ENCODE results near the gene DNMT3L. TPM values are rescaled to one million over a fixed set of nuclear protein-coding genes. Genes with fewer than 3 reads are reported as not detected.

The DNMT3L gene
- total and polyA plus RNA-seq, 12 donors = not detected

- Histone ChIP-seq H3K36me3 (replicated peaks in 1 of 2) (no peaks in the 10 kb centered on the region), H3K9me3 (replicated peaks in 1 of 3) (no peaks in the 10 kb centered on the region), H3K4me3 (no peak overlapping the region), H3K27me3 (no peaks in the 10 kb centered on the region), H3K4me1 (replicated peaks in 1 of 2) (no peaks in the 10 kb centered on the region), H3K27ac (no peak overlapping the region)
- no peak for TF ChIP-seq POLR2A (IDR thresholded peaks at IDR 0.05)
- no peak for TF ChIP-seq CTCF (IDR thresholded peaks at IDR 0.05)
- 82 to 87% (median 84%) methylated on average over 4 of the region's 4 CpGs for WGBS, 4 donors
- DNase-seq = no peak
- intact Hi-C loops (cut with DNase I) = no loop called here
Observed at GRCh38 chr21:44263768-44264167, 2.1 kb upstream of the DNMT3L start.

- Histone ChIP-seq H3K36me3 (replicated peaks in 1 of 2) (no peaks in the 10 kb centered on the region), H3K27me3 (no peaks in the 10 kb centered on the region), H3K27ac (no peak overlapping the region), H3K9me3 (replicated peaks in 1 of 3) (no peaks in the 10 kb centered on the region), H3K4me3 (no peak overlapping the region), H3K4me1 (replicated peaks in 1 of 2) (no peaks in the 10 kb centered on the region)
- DNase-seq = no peak
- intact Hi-C loops (cut with DNase I) = no loop called here
- WGBS, 4 donors = 67 to 75% (median 71%) methylated on average over 6 to 18 of the region's 18 CpGs
- no peak for TF ChIP-seq POLR2A (IDR thresholded peaks at IDR 0.05)
- no peak for TF ChIP-seq CTCF (IDR thresholded peaks at IDR 0.05)
Observed at GRCh38 chr21:44263221-44263760, 1.6 kb upstream of the DNMT3L start.

GRCh38 chr21:44262338-44263056 lies 800 bp upstream of the DNMT3L start:
- WGBS, 4 donors = 76 to 78% (median 77%) methylated on average over 4 to 12 of the region's 12 CpGs
- H3K27ac ChIP-seq = no peak overlapping the region
- peak in 1 of 7 donors; percentile 13 for DNase-seq
- no peaks in the 10 kb centered on the region for H3K4me1 ChIP-seq (replicated peaks in 1 of 2)
- H3K4me3 ChIP-seq = no peak overlapping the region
- H3K27me3 ChIP-seq = no peaks in the 10 kb centered on the region
- H3K9me3 ChIP-seq (replicated peaks in 1 of 3) = no peaks in the 10 kb centered on the region
- TF ChIP-seq POLR2A (IDR thresholded peaks at IDR 0.05) = no peak
- TF ChIP-seq CTCF (IDR thresholded peaks at IDR 0.05) = no peak
- intact Hi-C loops (cut with DNase I) = no loop called here
- H3K36me3 ChIP-seq (replicated peaks in 1 of 2) = no peaks in the 10 kb centered on the region

DNA sequence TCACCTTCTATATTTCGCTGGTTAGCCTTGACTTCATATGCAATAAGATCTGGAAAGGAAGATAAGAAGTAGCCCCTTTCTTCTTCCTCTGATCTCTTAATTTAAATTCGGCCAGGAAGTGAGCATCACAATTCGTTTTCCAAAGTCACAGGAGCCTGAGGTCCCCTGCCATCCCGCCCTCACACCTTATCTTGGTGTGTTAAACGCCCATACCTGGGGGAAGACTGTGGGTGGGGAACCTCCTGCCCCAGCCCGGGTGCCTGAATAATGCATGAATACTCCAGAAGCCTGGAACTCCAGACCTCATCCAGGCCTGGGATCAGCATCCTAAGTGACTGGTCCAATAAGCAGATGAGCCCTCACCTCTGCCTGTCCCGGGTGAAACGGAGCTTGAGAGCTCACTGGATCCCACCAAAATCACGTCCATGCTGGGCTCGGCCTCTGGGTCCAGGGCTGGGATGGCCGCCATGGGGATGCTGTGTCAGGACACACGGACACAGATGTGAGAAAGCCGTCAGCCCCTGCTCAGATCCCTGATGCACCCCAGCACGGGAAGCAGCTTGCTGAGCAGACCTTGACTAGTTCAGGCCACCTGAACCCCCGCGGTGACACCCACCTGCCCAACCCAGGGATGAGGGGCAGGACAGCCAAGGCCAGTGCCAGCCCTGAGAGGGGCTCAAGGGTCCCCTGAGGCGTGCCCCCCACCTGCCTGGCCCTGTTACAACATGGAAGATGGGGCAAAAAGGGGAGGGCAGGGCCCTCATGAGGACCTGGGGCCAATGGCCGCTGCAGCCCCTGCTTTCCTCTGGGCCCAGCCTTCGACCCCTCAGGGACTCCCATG lies 686 bp downstream of the DNMT3L start:
- intact Hi-C loops (cut with DNase I) = no loop called here
- Histone ChIP-seq H3K4me1 (replicated peaks in 1 of 2) (no peaks in the 10 kb centered on the region), H3K9me3 (replicated peaks in 1 of 3) (no peaks in the 10 kb centered on the region), H3K36me3 (replicated peaks in 1 of 2) (no peaks in the 10 kb centered on the region), H3K4me3 (no peak overlapping the region), H3K27ac (no peak overlapping the region), H3K27me3 (no peaks in the 10 kb centered on the region)
- no peak for DNase-seq
- 67 to 88% (median 81%) methylated on average over 10 to 19 of the region's 19 CpGs for WGBS, 4 donors
- TF ChIP-seq POLR2A (IDR thresholded peaks at IDR 0.05) = no peak
- no peak for TF ChIP-seq CTCF (IDR thresholded peaks at IDR 0.05)
